K562 (cell line): ENCODE results near the gene SLC14A1. TPM values are rescaled to one million over a fixed set of nuclear protein-coding genes. Genes with fewer than 3 reads are reported as not detected.

Experiments
- ATAC-seq: fragments of 200-7000 bp; cut with Tn5 transposase; 3 replicates; pipeline ENCODE4 v1.9.1; 2020; ENCODE audit warnings: moderate library complexity
- BruUV-seq: library from RNA; stranded (reverse); fragments of 400-500 nt; replicated peaks from 2 replicates; lab custom pipeline; 2021; lab: Mats Ljungman, UMichigan
- CTCF ChIA-PET: fragments of 300-600 bp; formaldehyde crosslinking; extraction: SDS; loops from one replicate; lab custom pipeline; 2021; ENCODE audit warnings: low intra/inter-chr PET ratio; lab: Yijun Ruan, JAX
- POLR2A ChIA-PET: fragments of 300-600, 350-650 bp; sonication (Branson Sonifier 250); formaldehyde crosslinking; extraction: SDS; loops from one replicate; lab custom pipeline; 2021; ENCODE audit warnings: antibody characterized with exemption, inconsistent platforms; lab: Yijun Ruan, JAX
- DNase-seq, 4 experiments: peaks; one replicate each; pipeline versions ENCODE4 v3.0.0 to v3.0.0-alpha.2; 2011 to 2018; ENCODE audit warnings: low spot score in 3 of 4, mixed read lengths in 3 of 4; ENCODE audit errors: extremely low read depth in 1 of 4
- FAIRE-seq: peaks from 2 replicates; lab custom pipeline; 2011; peaks lifted over from hg19 to GRCh38; lab: Jason Lieb, UNC
- H2AFZ ChIP-seq: 2 replicates; pipeline ENCODE4 v1.6.0; 2011; ENCODE audit warnings: low read depth, low read length, control low read depth, inconsistent platforms
- H3K27ac ChIP-seq: fragments of 200-600 bp; 3 replicates; pipeline ENCODE4 v1.8.0; 2011; ENCODE audit warnings: low read depth, mild to moderate bottlenecking, control low read depth, inconsistent platforms, low read length, moderate library complexity, mixed read lengths; ENCODE audit errors: extremely low read depth
- H3K27me3 ChIP-seq, 2 experiments: fragments of 300-600 bp in 1 of 2; 2 replicates in 1 of 2; 3 replicates in 1 of 2; pipeline versions ENCODE4 v1.6.0 to v1.8.0; 2011; ENCODE audit warnings: inconsistent platforms in 2 of 2, low read length in 2 of 2, mild to moderate bottlenecking in 1 of 2, mixed read lengths in 1 of 2, moderate library complexity in 1 of 2; ENCODE audit not compliant: control insufficient read depth in 2 of 2, insufficient read depth in 2 of 2
- H3K36me3 ChIP-seq: fragments of 300-600 bp; 3 replicates; pipeline ENCODE4 v1.8.0; 2011; ENCODE audit warnings: mild to moderate bottlenecking, low read length, inconsistent platforms; ENCODE audit not compliant: control insufficient read depth, insufficient read depth
- H3K4me1 ChIP-seq, 2 experiments: fragments of 200-600 bp in 1 of 2; replicated peaks in 1 of 2; 2 replicates in 1 of 2; 3 replicates in 1 of 2; pipeline versions ENCODE4 v1.5.1 to v1.8.0; 2011; ENCODE audit warnings: inconsistent platforms in 2 of 2, low read length in 2 of 2, mild to moderate bottlenecking in 1 of 2, mixed read lengths in 1 of 2, moderate library complexity in 1 of 2; ENCODE audit not compliant: control insufficient read depth in 2 of 2, insufficient read depth in 2 of 2
- H3K4me2 ChIP-seq: 2 replicates; pipeline ENCODE4 v1.6.1; 2011; ENCODE audit warnings: low read length, control low read depth, inconsistent platforms, mixed read lengths; ENCODE audit not compliant: insufficient read depth
- H3K4me3 ChIP-seq: fragments of 200-600 bp; sonication (generic), shearing (Covaris generic); 2 replicates; pipeline ENCODE4 v1.5.1; 2016; ENCODE audit warnings: control low read depth, inconsistent platforms
- H3K79me2 ChIP-seq: fragments of 200-600 bp; 3 replicates; pipeline ENCODE4 v1.8.0; 2011; ENCODE audit warnings: low read length, inconsistent platforms; ENCODE audit not compliant: control insufficient read depth, insufficient read depth
- H3K9ac ChIP-seq, 2 experiments: 2 replicates each; pipeline versions ENCODE4 v1.6.0 to v1.6.1; 2011; ENCODE audit warnings: low read depth in 2 of 2, low read length in 2 of 2, control low read depth in 1 of 2, inconsistent platforms in 1 of 2, mild to moderate bottlenecking in 1 of 2, mixed read lengths in 1 of 2; ENCODE audit not compliant: insufficient read depth in 1 of 2
- H3K9me1 ChIP-seq: one replicate; pipeline ENCODE4 v1.6.0; 2011; ENCODE audit warnings: inconsistent platforms, mild to moderate bottlenecking, low read length, moderate library complexity; ENCODE audit not compliant: control insufficient read depth, insufficient read depth
- H3K9me3 ChIP-seq: replicated peaks from 2 replicates; pipeline ENCODE4 v1.5.1; 2011; ENCODE audit warnings: low read depth, low read length, inconsistent platforms; ENCODE audit not compliant: control insufficient read depth, insufficient read depth
- H4K20me1 ChIP-seq: replicated peaks from 2 replicates; pipeline ENCODE4 v1.6.1; 2011; ENCODE audit warnings: low read length, inconsistent platforms, mixed read lengths; ENCODE audit not compliant: control insufficient read depth, insufficient read depth
- MLLT1 ChIP-seq, 2 experiments: fragments of 450-650 bp; IDR thresholded peaks; 2 replicates each; pipeline ENCODE4 v1.6.1; 2016
- NFIC ChIP-seq: fragments of 450-650 bp; IDR thresholded peaks from 2 replicates; pipeline ENCODE4 v1.6.1; 2017; ENCODE audit warnings: mild to moderate bottlenecking, inconsistent platforms
- RBM15 ChIP-seq: fragments of 200-400 bp; formaldehyde crosslinking; IDR thresholded peaks from 2 replicates; pipeline ENCODE4 v1.6.1; 2018; ENCODE audit warnings: mild to moderate bottlenecking, low read length, moderate library complexity; ENCODE audit not compliant: insufficient read depth
- ZBTB5 ChIP-seq: fragments of 450-650 bp; IDR thresholded peaks from 2 replicates; pipeline ENCODE4 v1.6.1; 2017; ENCODE audit warnings: antibody characterized with exemption
- WGBS: fragments of 100-300 bp; shearing (Covaris generic); methylation state at CpG from one replicate; pipeline ENCODE4 v1.1.6; 2016; ENCODE audit warnings: low coverage, mixed read lengths; ENCODE audit not compliant: insufficient coverage; ENCODE audit errors: missing lambda C conversion rate; 5-methylcytosine and 5-hydroxymethylcytosine counted together
- in situ Hi-C: fragments of 300-500 bp; cut with MboI; formaldehyde crosslinking; loops from 4 replicates; pipeline ENCODE4 v1.15.0; 2018; ENCODE audit warnings: inconsistent platforms, mixed read lengths
- intact Hi-C: fragments of 100-400 bp; cut with micrococcal nuclease; formaldehyde crosslinking; loops from 2 replicates; pipeline ENCODE4 v1.14.2; 2022
- polyA plus RNA-seq, 8 experiments: library from polyadenylated mRNA; depleted of rRNA in 4 of 8; stranded (reverse) in 5 of 8; unstranded in 3 of 8; fragments of >200 nt; fragmentation: Nextera tagmentation in 2 of 8; fragmentation: Illumina TruSeq in 1 of 8; extraction: Ambion mirVana in 2 of 8; extraction: Trizol in 1 of 8; gene quantifications; 2 replicates each; pipeline versions ENCODE4 v1.2.1 to v1.2.3, GENCODE V29; 2011 to 2014; ENCODE audit warnings: inconsistent platforms in 1 of 8, missing spikeins in 1 of 8
- total RNA-seq, 7 experiments: library from RNA; depleted of rRNA in 6 of 7; stranded (reverse); fragments of >200 nt in 6 of 7; fragmentation: Illumina TruSeq in 2 of 7; extraction: Trizol in 2 of 7; gene quantifications; 2 replicates each; pipeline versions ENCODE4 v1.2.1 to v1.2.3, GENCODE V29; 2011 to 2021; ENCODE audit warnings: low replicate concordance in 1 of 7

SLC14A1 gene
- total and polyA plus RNA-seq, 9 of the 15 experiments (the other 6 are each of a cell fraction or from before 2014, with no cell fraction given), result 0.14 to 0.40 (median 0.20) TPM; not detected in 6

GRCh38 chr18:45739268-45739667 is 15.3 kb downstream of the SLC14A1 start:
- BruUV-seq, result no TSS peak
- H3K79me2 ChIP-seq, result no peaks in the 10 kb centered on the region
- CTCF ChIA-PET, result interaction anchor here (0.7 kb wide), 1 partner anchor 235 kb away, joined by 3 read pairs; no protein-coding TSS in a partner anchor
- POLR2A ChIA-PET, result no interaction called here
- H3K9ac ChIP-seq, result no peak overlapping the region
- H3K27ac ChIP-seq, result no peak overlapping the region
- no peaks in the 10 kb centered on the region for H3K36me3 ChIP-seq
- DNase-seq (no peak), ATAC-seq (no peak), FAIRE-seq (no peak)
- no peaks in the 10 kb centered on the region for H3K9me1 ChIP-seq
- no peak overlapping the region for H2AFZ ChIP-seq
- H3K27me3 ChIP-seq, result peaks cover 0 to 23% of the 10 kb centered on the region in 2 experiments; a peak in 2 of 5 replicates
- TF ChIP-seq MLLT1 (IDR thresholded peaks at IDR 0.05) (no peak), RBM15 (no peak), ZBTB5 (no peak), NFIC (no peak)
- TF ChIP-seq, all 486 proteins: peak for 0
- H3K9me3 ChIP-seq, result no peaks in the 10 kb centered on the region
- intact Hi-C loops, result no loop called here
- H4K20me1 ChIP-seq, result no peaks in the 10 kb centered on the region
- 0% methylated on average over 2 of the region's 3 CpGs for WGBS
- no peak overlapping the region for H3K4me2 ChIP-seq
- H3K4me1 ChIP-seq, result no peaks in the 10 kb centered on the region
- H3K4me3 ChIP-seq, result no peak overlapping the region
- in situ Hi-C loops, result no loop called here
